ENCODE results near the gene PAMR1.

PAMR1 gene

GRCh38 chr11:35500744-35501143 is 24.7 kb downstream of the PAMR1 start:
- DNase-seq, result no peak

- DNase-seq, result no peak
Observed at GRCh38 chr11:35496416-35496815, 29.0 kb downstream of the PAMR1 start.

GRCh38 chr11:35494957-35495490 is 30.4 kb downstream of the PAMR1 start:
- DNase-seq, result no peak

GRCh38 chr11:35491231-35491871 is 34.1 kb downstream of the PAMR1 start:
- no peak for DNase-seq

GRCh38 chr11:35488117-35488516 is 37.3 kb downstream of the PAMR1 start:
- DNase-seq, result no peak

GRCh38 chr11:35487532-35488078 is 37.8 kb downstream of the PAMR1 start:
- no peak for DNase-seq

- DNase-seq, result no peak
Observed at GRCh38 chr11:35486934-35487333, 38.5 kb downstream of the PAMR1 start.

GRCh38 chr11:35486446-35486845 is 39.0 kb downstream of the PAMR1 start:
- no peak for DNase-seq

- peak; percentile 61 for DNase-seq
Observed at GRCh38 chr11:35485656-35486322, 39.6 kb downstream of the PAMR1 start.

GRCh38 chr11:35484435-35484834 is 41.0 kb downstream of the PAMR1 start:
- DNase-seq, result no peak

GRCh38 chr11:35483131-35483820 is 42.1 kb downstream of the PAMR1 start:
- DNase-seq, result no peak

GRCh38 chr11:35479731-35480130 is 45.7 kb downstream of the PAMR1 start:
- no peak for DNase-seq

- DNase-seq, result no peak
Observed at GRCh38 chr11:35478471-35479091, 46.8 kb downstream of the PAMR1 start.

- DNase-seq, result no peak
Observed at GRCh38 chr11:35477901-35478300, 47.5 kb downstream of the PAMR1 start.

GRCh38 chr11:35474688-35475087 is 50.7 kb downstream of the PAMR1 start:
- DNase-seq, result no peak

- no peak for DNase-seq
Observed at GRCh38 chr11:35473795-35474374, 51.5 kb downstream of the PAMR1 start.

- no peak for DNase-seq
Observed at GRCh38 chr11:35470616-35471015, 54.8 kb downstream of the PAMR1 start.

- no peak for DNase-seq
Observed at GRCh38 chr11:35466058-35466457, 59.4 kb downstream of the PAMR1 start.

GRCh38 chr11:35464308-35464707 is 61.1 kb downstream of the PAMR1 start:
- no peak for DNase-seq

GRCh38 chr11:35463331-35463751 is 62.1 kb downstream of the PAMR1 start:
- no peak for DNase-seq

- DNase-seq, result no peak
Observed at GRCh38 chr11:35461917-35462538, 63.4 kb downstream of the PAMR1 start.

GRCh38 chr11:35459489-35459888 is 65.9 kb downstream of the PAMR1 start:
- DNase-seq, result no peak

Data from right kidney (tissue), 1 donor.